ENCODE data around the gene MLANA. TPM values are rescaled to one million over a fixed set of nuclear protein-coding genes. Genes with fewer than 3 reads are reported as not detected.
A peak's percentile ranks its signal among the peaks of the same experiment; 100 is the strongest.

Gene MLANA
- total RNA-seq, 1 experiment from 2014 or later: not detected

- H3K27me3 ChIP-seq (replicated peaks): no peaks in the 10 kb centered on the region
- H3K27ac ChIP-seq: no peak overlapping the region
- no peaks in the 10 kb centered on the region for H3K4me1 ChIP-seq (replicated peaks)
- H3K36me3 ChIP-seq: no peaks in the 10 kb centered on the region
- no peak overlapping the region for H3K4me3 ChIP-seq
- no peak for DNase-seq (ENCODE audit: low read depth in 1 of 2, low spot score in 2 of 2)
- no peaks in the 10 kb centered on the region for H3K9me3 ChIP-seq (replicated peaks)
Measured at GRCh38 chr9:5941214-5941613, 50.5 kb downstream of the MLANA start.

- Histone ChIP-seq H3K27me3 (replicated peaks) (no peaks in the 10 kb centered on the region), H3K9me3 (replicated peaks) (no peaks in the 10 kb centered on the region), H3K36me3 (no peaks in the 10 kb centered on the region), H3K4me3 (no peak overlapping the region), H3K4me1 (replicated peaks) (no peaks in the 10 kb centered on the region), H3K27ac (no peak overlapping the region)
- no peak for DNase-seq (ENCODE audit: low read depth in 1 of 2, low spot score in 2 of 2)
Measured at GRCh38 chr9:5945112-5945511, 54.4 kb downstream of the MLANA start.

GRCh38 chr9:5947912-5948311 lies 57.2 kb downstream of the MLANA start:
- Histone ChIP-seq H3K9me3 (replicated peaks) (no peaks in the 10 kb centered on the region), H3K4me1 (replicated peaks) (no peaks in the 10 kb centered on the region), H3K27me3 (replicated peaks) (no peaks in the 10 kb centered on the region), H3K27ac (no peak overlapping the region), H3K36me3 (no peaks in the 10 kb centered on the region), H3K4me3 (no peak overlapping the region)
- DNase-seq (ENCODE audit: low read depth in 1 of 2, low spot score in 2 of 2): no peak

GRCh38 chr9:5949103-5949699 lies 58.5 kb downstream of the MLANA start:
- H3K27ac ChIP-seq: no peak overlapping the region
- no peaks in the 10 kb centered on the region for H3K36me3 ChIP-seq
- no peaks in the 10 kb centered on the region for H3K4me1 ChIP-seq (replicated peaks)
- H3K27me3 ChIP-seq (replicated peaks): no peaks in the 10 kb centered on the region
- peak overlapping the region; percentile 6; the same call in 1 of the 2 replicates for H3K4me3 ChIP-seq
- H3K9me3 ChIP-seq (replicated peaks): no peaks in the 10 kb centered on the region
- DNase-seq (ENCODE audit: low read depth in 1 of 2, low spot score in 2 of 2): peak in 1 of 2 experiments; percentile 4

- Histone ChIP-seq H3K27ac (no peak overlapping the region), H3K36me3 (no peaks in the 10 kb centered on the region), H3K9me3 (replicated peaks) (no peaks in the 10 kb centered on the region), H3K4me1 (replicated peaks) (no peaks in the 10 kb centered on the region), H3K27me3 (replicated peaks) (no peaks in the 10 kb centered on the region), H3K4me3 (no peak overlapping the region)
- no peak for DNase-seq (ENCODE audit: low read depth in 1 of 2, low spot score in 2 of 2)
Measured at GRCh38 chr9:5950261-5950660, 59.6 kb downstream of the MLANA start.

GRCh38 chr9:5951686-5952211 lies 61.1 kb downstream of the MLANA start:
- Histone ChIP-seq H3K4me3 (no peak overlapping the region), H3K36me3 (no peaks in the 10 kb centered on the region), H3K27ac (no peak overlapping the region), H3K4me1 (replicated peaks) (no peaks in the 10 kb centered on the region), H3K27me3 (replicated peaks) (no peaks in the 10 kb centered on the region), H3K9me3 (replicated peaks) (no peaks in the 10 kb centered on the region)
- DNase-seq (ENCODE audit: low read depth in 1 of 2, low spot score in 2 of 2): no peak

- no peaks in the 10 kb centered on the region for H3K36me3 ChIP-seq
- DNase-seq (ENCODE audit: low read depth in 1 of 2, low spot score in 2 of 2): no peak
Measured at GRCh38 chr9:5953743-5954707, 63.3 kb downstream of the MLANA start.

GRCh38 chr9:5957166-5957565 lies 66.5 kb downstream of the MLANA start:
- Histone ChIP-seq H3K9me3 (replicated peaks) (no peaks in the 10 kb centered on the region), H3K27ac (no peak overlapping the region), H3K4me1 (replicated peaks) (no peaks in the 10 kb centered on the region), H3K4me3 (no peak overlapping the region), H3K36me3 (no peaks in the 10 kb centered on the region), H3K27me3 (replicated peaks) (no peaks in the 10 kb centered on the region)
- DNase-seq (ENCODE audit: low read depth in 1 of 2, low spot score in 2 of 2): no peak

More at GRCh38 chr9:5953743-5954707, 63.3 kb downstream of the MLANA start:
- no peaks in the 10 kb centered on the region for H3K4me1 ChIP-seq (replicated peaks)
- no peak overlapping the region for H3K27ac ChIP-seq
- no peak overlapping the region for H3K4me3 ChIP-seq
- no peaks in the 10 kb centered on the region for H3K9me3 ChIP-seq (replicated peaks)
- H3K27me3 ChIP-seq (replicated peaks): no peaks in the 10 kb centered on the region

- DNase-seq (ENCODE audit: low read depth in 1 of 2, low spot score in 2 of 2): no peak
- Histone ChIP-seq H3K4me1 (replicated peaks) (no peaks in the 10 kb centered on the region), H3K36me3 (no peaks in the 10 kb centered on the region), H3K27me3 (replicated peaks) (no peaks in the 10 kb centered on the region), H3K9me3 (replicated peaks) (no peaks in the 10 kb centered on the region), H3K4me3 (no peak overlapping the region), H3K27ac (no peak overlapping the region)
Measured at GRCh38 chr9:5958273-5958672, 67.6 kb downstream of the MLANA start.

Other genes with a start within 250 kb of the MLANA start
- 1.7 and 3.2 TPM in 2 replicates for gene ERMP1, start 57.8 kb upstream of the MLANA start, total RNA-seq (2014; rRNA removed; shearing (Covaris generic))
- 13.3 and 16.4 TPM in 2 replicates for gene RANBP6, start 124.7 kb downstream of the MLANA start, total RNA-seq (2014; rRNA removed; shearing (Covaris generic))